ENCODE measurements around the gene OLFM4.
"Not testable (repeated sequence)": the region's sequence is repeated elsewhere in the genome, so short reads cannot be mapped to it uniquely, and the experiment has no call there.

The OLFM4 gene, protein sequence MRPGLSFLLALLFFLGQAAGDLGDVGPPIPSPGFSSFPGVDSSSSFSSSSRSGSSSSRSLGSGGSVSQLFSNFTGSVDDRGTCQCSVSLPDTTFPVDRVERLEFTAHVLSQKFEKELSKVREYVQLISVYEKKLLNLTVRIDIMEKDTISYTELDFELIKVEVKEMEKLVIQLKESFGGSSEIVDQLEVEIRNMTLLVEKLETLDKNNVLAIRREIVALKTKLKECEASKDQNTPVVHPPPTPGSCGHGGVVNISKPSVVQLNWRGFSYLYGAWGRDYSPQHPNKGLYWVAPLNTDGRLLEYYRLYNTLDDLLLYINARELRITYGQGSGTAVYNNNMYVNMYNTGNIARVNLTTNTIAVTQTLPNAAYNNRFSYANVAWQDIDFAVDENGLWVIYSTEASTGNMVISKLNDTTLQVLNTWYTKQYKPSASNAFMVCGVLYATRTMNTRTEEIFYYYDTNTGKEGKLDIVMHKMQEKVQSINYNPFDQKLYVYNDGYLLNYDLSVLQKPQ

DNA sequence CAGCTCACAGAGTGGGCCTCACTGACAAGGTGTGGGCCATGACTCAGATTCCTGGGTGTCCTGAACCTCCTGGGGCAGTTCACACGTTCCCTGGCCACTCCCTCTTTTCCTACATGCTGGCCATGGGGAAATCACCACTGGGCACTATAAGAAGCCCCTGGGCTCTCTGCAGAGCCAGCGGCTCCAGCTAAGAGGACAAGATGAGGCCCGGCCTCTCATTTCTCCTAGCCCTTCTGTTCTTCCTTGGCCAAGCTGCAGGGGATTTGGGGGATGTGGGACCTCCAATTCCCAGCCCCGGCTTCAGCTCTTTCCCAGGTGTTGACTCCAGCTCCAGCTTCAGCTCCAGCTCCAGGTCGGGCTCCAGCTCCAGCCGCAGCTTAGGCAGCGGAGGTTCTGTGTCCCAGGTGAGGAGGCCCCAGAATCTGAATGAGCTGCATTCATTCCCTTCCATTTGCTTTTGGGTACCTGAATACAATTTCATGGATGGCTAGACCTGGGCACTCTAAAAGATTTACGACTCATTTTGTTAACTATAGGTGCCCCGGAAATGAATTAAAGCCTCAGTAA lies at the start of gene OLFM4:
Gene OLFM4, plus strand, starts transcription at position 177 of the 567 bp plus-strand sequence. Its CDS starts 24 bp downstream, at position 201.
- no peak for DNase-seq

DNA sequence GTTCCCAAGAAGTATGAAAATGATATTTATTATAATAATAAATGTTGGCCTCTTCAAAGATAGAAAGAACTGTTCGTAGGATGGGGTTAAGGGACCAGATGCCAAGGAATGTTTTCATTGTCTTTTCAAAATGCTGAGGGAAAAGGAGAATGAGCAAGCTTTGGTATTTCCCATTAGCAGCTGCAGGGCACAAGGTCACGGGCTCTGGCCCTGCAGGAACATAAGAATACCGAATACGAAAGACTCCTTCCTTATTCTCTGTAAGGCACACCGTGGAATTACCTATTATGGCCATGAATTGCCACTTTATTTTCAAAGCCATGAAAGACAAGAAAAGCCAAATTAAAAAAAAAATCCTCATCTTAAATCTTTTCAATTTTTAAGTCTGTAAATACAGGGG lies 49.6 kb upstream of the OLFM4 start:
- no peak for DNase-seq

DNA sequence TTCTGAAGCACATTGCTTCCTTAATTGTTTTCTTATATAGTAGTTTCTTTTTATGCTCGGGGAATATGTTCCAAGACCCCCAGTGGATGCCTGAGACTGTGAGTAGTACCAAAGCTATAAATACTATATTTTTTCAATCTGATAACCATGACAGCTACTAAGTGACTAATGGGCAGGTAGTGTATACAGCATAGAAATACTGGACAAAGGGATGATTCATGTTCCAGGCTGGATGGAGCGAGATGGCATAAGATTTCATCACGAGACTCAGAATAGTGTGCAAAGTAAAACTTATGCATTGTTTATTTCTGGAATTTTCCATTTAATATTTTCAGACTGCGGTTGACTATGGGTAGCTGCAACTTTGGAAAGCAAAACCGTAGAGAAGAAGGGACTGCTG lies 47.9 kb upstream of the OLFM4 start:
- DNase-seq: no peak

DNA sequence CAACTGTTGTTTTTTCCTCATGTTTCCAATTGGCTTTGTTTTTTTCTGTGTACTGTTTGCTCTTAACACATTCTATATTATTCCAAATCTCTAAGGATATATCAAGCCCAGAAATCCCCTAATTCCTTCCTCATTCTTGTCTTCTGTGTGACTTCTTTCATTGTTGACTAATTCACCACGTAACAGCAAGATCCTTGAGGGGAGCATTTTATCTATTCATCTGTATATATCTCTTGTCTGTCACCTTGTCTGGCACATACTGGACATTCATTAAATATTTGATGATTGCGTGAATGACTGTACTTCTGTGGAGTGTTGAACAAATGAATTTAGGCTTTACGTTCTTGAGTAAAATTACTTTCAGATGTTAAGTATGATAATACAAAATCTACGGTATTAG lies 44.8 kb upstream of the OLFM4 start:
- no peak for DNase-seq

DNA sequence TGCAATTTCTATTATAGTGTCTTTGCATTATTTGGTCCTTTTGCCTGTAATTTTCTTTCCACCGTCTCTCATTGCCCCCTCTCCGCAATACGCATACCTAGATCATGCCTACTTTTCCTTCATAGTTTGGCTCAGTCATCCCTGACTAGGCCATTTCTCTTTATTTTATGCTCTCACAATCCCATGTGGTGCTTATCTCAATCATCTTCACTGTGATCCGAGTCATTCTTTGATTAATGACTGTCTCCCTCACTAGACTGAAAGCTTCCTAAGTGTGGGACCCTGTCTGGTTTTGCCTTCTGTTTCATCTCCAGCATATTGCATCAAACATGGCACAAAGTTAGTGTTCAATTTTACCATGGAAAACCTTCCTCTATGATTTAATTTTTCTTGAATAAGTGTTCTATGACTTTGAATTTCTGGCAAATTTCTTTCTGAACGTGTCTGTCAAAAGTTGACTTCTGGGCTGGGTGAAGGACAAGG lies 43.7 kb upstream of the OLFM4 start:
- DNase-seq: no peak

DNA sequence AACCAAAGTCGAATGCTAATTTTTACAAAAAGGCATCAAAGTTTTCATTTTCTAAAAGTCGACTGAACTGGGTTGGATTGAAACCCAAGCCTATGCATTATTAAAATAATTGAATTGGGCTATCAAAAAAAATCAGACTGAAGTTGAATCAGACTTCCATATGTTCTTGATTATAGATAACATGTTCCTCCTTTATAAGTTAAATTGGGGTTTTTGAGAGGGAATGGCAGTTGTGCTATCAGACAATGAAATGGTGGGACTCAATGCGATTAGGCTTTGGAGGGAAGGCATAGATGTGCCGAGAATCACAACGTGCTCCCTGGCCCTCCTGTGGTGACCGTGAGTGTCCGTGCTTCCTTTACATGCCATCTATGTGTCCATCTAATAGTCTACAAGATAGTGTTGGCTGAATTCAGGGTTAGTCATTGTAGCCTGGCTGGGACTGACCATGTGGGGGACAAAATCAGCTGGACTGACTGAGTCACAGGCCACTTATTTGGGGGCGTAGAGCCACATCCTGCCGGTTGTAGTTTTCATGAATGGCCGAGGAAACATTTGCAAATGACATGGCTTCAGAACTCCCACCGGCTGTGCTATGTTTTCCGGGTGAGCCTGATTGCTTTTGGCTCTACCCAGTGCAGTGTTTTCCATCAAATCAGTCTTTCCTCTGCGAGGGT lies 37.1 kb upstream of the OLFM4 start:
- DNase-seq: no peak

DNA sequence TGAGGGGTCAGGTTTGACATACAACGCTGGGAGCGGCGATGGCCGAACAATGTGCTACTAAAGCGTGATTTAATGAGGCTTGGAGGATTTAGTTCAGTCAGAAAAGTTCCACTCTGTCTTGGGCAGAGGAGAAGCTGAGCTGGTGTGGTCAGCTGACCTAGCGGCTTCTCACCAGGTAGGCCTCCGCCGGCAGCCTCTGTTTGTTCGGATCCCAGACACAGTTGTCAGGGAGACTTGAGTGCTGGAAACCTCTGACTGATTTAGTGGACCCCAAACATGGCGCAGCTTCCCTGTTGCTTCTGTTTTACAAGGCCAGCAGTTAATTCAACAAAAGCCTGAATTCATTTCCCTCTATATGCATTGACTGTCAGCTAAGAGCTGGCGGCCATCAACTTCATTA lies 36.5 kb upstream of the OLFM4 start:
- DNase-seq: no peak

DNA sequence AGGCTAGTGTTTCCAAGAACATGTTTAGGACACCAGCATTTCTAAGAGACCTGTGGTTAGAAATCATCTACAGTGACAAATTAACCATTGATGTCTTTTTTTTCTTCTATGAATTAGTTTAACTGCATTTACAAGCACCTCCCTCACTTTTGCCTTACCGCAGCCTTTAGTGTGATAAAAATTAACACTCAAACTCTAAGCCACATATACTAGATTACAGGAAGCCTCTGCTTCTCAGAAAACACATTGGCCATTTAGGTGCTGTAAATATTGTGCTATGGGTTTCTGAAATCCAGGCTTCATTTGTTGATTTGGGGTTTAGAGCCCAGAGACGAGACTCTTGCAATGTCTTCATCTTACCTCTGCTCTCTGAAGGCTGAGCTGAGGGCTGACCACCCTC lies 34.6 kb upstream of the OLFM4 start:
- no peak for DNase-seq

DNA sequence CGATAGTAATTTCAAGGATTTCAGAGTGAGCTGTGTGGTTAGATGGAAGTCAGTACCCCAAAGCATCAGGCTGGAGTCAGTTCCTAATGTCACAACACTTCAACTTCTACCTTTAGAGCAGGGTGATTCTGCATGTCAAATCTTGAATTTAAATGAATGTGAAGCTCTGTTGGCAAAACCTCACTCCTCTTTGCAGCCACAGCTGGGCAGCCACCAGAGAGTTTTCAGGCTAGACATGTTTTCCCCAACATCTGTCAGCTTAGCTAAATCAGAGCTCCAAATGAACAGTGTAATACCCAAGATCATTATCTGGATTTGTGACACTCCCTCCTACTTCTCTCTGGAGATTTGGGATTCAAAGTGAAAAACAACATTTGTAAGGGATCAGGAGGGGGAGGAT lies 33.7 kb upstream of the OLFM4 start:
- DNase-seq: no peak

DNA sequence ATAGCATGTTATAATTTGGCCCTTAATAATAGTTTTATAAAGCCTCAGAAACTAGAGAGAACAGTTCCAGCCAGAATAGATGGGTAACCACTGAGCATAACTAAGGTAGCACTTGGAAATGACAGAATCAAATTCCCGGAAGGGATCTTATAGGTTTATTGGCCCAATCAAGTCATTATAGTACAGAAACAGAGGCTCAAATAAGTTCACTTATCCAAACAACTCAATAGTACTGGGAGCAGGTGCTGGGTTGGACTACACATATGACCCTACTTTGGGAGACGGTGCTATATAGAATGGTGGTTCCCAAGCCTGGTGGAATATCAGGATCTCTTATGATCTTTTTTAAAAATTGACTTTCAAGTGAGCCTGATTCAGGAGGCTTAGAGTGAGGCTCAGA lies 32.7 kb upstream of the OLFM4 start:
- DNase-seq: no peak

DNA sequence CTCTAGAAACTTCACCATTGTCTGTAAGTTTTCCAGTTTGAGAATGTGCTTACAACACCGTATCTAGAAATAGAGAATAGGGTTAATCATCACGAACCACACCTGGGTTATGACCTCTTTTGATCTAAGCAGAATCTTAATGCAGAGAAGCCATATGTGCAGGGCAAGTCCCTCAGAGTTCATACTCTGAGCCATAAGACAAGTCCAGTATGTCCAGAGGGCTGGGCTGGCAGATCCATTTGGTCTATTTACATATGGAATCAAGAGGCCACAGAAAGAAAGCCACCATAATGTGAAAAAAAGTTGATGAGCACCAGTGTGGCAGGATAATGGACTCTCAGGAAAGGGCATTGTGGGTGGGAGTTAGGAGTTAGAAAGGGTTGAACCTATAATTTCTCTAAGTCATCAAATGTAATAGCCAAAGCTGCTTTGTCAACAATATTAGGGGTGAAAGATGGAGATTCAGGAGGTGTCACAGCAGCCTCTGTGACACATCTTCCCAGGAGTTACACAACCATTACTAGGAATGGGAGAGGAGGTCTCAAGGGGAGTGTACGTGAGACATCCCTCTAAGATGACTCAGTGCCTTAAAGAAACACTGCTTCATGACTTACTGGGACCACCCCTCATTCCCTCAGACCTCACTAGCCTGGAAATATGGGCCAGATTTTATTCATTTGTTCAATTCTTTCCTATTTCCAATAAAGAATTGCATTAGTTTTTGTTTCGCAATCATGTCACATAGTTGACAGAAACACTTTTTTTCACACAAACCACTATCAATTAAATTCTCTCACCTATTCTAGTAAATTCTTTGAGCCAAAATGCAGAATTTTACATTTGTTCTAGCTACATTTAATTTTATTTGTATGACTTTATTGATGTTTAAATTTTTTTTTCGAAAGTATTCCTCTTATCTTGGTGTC lies 30.4 kb upstream of the OLFM4 start:
- no peak for DNase-seq

DNA sequence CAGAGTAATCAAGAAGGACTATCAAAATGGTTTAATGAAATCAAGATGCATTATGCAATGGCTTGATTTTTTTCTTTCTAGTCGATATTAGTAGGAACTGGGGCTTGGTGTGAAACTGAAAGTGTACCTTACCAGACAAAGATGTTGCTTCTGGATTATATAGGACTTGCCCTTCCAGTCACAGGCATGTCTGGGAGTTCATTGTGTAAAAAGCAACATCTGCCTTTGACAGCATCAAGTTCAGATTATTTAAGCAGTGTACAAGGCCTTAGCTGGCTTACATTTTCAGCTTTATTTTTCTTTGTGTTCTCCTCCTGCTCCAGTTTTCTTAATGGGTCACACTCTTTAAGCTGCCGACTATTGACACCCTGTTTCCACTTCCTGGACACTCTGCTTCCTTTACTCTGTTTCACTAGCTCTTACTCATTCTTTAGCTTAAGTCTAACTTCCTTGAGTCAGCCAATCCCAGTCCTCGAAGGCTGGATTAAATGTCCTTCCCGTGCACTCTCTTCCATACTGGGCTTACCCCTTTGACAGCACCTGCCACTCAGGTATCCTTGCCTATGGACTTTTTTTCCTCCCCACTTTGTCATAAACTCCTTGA lies 29.4 kb upstream of the OLFM4 start:
- DNase-seq: no peak

DNA sequence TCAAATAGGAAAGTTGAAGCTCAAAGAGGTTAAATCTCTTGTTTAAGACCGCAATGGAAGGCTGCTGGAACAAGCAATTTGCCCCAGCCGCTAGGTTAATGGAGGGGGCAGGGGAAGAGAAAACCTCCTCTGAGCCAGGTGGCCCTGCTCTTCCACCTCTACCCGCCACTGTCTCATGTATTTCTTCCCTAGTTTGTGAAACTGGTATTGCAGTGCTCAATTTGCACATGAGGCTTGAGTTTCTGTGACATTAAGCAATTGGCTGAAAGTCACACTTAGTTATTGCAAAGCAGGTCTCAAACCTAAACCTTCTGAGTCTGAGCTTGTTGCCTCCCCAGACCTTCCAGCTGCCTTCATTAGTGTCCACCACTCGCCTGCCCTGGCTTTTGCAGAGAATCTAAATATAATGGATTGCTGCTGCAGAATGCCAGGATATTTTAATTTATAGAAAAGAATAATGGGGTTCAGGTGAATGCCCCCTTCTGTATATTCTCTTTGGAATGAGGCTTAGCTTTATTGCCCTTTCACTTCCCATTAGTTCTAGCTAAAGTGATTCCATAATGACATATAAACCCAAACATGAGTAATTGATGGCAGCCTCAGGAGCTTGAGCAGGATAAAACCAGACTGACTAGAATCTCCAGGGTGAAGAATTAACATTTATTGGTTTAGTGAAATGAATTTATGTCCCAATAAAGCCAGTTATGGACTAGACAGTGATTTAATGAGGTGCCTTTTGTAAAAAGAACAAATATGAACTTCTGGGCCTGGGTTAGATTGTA lies 27.0 kb upstream of the OLFM4 start:
- no peak for DNase-seq

DNA sequence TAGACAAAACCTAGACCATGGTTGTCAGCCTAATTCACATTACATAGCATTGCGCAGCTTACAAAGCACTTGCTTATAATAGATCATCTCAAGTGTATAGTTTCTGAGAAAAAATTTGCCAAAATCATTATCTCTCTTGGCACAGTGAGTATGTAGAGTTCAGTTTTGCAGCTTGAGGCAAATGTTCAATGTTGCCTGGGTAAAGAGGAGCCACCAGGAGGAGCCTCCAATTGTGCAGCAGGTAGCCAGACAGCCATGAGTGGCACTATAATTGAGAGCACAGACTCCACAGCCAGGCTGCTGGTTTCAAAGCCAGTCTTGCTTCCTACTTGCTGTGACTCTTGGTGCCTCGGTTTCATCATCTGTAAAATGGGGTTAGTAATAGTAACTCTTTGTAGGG lies 24.0 kb upstream of the OLFM4 start:
- DNase-seq: no peak

DNA sequence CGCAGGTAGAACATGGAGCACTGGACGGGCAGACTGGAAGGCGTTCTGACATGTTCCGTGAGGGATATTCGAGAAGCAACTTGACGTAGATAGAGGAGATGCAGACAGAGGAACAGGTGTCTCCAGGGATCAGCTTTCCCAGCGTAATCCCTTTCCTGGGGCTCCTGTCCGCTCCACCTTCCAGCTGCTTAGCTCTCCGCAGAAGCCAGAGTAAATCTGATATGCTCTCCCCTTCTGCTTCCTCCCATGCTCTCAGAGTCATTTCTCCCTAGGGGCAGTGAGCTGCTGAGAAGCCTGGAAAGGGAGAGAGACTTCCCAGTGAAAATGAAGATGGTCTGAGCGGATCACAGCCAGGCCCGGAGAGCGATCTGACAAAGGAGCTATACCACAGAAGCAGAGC lies 23.0 kb upstream of the OLFM4 start:
- DNase-seq: no peak

DNA sequence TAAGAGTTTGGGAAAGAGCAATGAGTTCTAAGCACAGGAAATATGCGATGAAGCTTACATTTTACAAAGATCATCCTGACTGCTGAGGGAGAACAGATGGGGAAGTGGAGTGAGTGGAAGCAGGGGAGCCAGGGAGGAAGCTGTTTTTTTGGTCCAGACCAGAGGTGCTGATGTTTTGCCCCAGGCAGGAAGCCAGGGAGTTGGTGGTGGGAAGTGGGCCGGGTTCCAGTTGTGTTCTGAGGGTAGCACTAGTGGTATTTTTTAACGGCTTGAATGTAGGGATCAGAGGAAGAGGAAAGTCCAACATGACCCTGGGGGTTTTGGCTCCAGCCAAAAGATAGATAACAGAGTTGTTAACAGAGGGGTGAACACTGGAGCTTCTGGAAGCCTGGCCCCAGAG lies 20.7 kb upstream of the OLFM4 start:
- no peak for DNase-seq

DNA sequence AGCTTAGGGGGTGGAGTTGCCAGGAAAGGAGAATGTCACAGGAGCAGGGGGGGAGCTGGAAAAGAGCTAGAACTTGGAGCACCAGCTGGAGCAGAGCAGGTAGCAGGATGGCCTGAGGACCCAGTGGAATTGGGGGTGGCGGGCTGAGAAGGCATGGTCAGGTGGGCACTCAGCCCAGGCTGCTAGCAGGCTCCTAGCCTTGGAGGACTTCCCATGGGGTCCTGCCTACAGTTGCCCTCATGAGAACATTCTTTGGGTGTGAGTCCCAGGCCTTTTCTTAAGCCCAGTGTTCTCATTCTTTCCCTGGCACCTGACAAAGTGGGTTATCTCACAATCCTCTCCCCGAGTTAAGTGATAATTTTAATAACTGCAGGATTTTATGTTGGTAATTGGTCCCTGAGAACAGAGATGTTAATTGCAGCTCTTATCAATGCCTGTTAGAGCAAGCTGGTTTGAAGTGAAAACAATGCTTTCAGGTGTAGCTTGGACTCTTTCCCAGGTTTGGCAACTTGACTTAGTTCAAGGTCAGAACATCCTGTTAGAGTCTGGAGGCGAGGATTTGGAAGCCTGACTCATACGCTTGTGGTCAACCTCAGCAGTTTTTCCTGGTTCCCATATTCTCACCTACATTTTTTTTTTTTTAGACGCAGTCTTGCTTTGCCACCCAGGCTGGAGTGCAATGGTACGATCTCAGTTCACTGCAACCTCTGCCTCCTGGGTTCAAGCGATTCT lies 18.1 kb upstream of the OLFM4 start:
- DNase-seq: no peak

DNA sequence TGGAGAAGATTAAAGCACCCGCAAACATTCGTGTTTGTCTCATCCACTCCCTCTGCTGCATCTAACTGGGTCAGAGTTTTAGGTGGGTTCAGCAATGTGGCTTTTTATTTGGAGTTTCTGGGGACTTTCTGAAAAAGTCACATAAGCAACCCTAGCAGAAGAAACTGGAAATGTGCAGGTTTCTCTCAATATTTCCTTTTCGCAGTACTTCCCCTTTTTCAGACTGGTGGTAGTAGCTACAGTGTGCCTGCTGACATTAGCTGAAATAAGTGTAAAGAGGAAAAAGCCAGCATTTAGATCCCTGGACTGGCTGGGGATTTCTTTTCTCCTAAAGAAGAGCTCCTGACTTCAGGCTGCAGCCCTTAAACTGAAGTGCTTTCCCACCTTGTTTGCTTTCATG lies 15.9 kb upstream of the OLFM4 start:
- DNase-seq: no peak

DNA sequence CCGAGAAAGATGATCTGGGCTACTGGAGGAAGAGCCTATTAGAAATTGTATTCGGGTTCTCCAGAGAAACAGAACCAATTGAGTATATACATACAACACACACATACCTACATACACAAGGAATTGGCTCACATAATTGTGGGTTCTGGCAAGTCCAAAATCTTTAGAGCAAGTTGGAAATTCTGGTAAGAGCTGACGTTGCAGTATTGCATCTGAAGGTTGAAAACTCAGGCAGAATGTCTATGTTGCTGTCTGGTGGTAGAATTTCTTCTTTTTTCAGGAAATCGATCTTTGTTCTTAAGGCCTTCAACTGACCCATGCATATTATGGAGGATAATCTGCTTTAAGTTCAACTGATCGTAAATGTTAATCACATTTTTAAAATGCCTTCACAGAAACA lies 15.5 kb upstream of the OLFM4 start:
- DNase-seq: no peak

DNA sequence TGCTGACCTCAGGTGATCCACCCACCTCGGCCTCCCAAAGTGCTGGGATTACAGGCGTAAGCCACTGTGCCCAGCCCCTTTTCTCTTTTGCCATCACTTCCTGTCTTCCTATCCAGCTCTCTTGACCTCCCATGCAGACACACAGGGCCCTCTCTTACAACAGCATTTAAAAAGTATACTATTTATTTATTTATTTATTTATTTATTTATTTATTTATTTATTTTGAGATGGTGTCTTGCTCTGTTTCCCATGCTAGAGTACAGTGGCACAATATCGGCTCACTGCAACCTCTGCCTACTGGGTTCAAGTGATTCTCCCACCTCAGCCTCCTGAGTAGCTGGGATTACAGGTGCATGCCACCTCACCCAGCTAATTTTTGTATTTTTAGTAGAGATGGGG lies 14.6 kb upstream of the OLFM4 start:
- not testable (repeated sequence) for DNase-seq
